Activated gamma-delta T cell (primary cell): ENCODE data around the gene FGF7.
"Not testable (repeated sequence)": the region's sequence is repeated elsewhere in the genome, so short reads cannot be mapped to it uniquely, and the experiment has no call there.

Source experiments
- DNase-seq: peaks from one replicate; lab custom pipeline; 2025; lab: John Stamatoyannopoulos, UW
- total RNA-seq, 2 donors: gene quantifications; one replicate each; lab custom pipeline; 2026; lab: John Stamatoyannopoulos, UW

FGF7 gene, protein sequence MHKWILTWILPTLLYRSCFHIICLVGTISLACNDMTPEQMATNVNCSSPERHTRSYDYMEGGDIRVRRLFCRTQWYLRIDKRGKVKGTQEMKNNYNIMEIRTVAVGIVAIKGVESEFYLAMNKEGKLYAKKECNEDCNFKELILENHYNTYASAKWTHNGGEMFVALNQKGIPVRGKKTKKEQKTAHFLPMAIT
- total RNA-seq: 0 to 0.17 reads per million in 2 donors

- no peak for DNase-seq
Observed at GRCh38 chr15:49423021-49423420, at the start of gene FGF7. FGF7 (plus strand) TSS chr15:49423242; CDS start chr15:49424298, 1,056 bp downstream.

DNA sequence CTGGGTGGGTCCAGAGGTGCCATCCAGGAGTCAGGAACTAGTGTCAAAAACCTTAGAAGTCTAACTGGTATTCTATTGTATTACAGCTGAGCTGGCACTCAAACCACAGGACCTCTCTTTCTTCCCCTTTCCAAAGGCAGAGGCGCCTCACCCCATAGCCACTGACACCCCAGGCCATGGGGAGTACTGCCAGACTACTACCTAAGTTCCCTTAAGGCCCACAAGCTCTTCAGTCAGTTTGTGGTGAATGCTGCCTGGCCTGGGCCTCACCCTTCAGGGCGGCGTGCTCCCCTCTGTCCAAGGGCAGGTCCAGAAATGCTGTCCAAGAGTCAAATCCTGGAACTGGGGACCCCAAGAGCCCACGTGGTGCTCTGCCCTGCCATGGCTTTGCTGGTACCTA, 43.0 kb upstream of the FGF7 start:
- no peak for DNase-seq

- no peak for DNase-seq
Observed at GRCh38 chr15:49380912-49381311, 42.1 kb upstream of the FGF7 start.

DNA sequence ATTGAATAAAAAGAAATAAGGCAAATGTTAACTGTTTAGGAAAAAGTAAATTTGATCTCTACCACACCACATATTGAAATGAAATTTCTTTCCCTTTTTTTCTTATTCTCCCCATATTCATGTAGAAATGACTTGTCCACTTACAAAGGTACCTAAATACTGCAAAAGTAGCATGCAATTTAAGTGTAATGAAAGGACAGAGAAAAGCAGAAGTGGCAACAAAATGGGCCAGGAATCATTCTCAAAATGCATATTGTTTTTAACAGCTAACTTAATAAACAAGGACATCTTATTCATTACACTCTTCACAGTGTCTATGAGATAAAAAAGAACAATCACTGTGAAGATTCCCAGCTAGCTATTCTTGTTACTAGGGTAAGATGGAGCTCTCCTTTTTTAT, 40.6 kb upstream of the FGF7 start:
- no peak for DNase-seq

GRCh38 chr15:49383266-49383665, 39.8 kb upstream of the FGF7 start:
- DNase-seq: no peak

DNA sequence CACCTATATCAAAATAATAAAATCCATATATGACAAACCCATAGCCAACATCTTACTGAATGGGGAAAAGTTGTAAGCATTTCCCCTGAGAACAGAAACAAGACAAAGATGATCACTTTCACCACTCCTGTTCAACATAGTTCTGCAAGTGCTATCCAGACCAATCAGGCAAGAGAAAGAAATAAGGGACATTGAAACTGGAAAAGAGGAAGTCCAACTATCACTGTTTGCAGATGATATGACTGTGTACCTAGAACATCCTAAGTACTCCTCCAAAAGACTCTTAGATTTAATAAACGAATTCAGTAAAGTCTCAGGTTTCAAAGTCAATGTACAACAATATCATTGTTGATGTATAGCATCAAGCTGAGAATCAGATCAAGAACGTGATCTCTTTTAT, 35.6 kb upstream of the FGF7 start:
- no peak for DNase-seq

DNA sequence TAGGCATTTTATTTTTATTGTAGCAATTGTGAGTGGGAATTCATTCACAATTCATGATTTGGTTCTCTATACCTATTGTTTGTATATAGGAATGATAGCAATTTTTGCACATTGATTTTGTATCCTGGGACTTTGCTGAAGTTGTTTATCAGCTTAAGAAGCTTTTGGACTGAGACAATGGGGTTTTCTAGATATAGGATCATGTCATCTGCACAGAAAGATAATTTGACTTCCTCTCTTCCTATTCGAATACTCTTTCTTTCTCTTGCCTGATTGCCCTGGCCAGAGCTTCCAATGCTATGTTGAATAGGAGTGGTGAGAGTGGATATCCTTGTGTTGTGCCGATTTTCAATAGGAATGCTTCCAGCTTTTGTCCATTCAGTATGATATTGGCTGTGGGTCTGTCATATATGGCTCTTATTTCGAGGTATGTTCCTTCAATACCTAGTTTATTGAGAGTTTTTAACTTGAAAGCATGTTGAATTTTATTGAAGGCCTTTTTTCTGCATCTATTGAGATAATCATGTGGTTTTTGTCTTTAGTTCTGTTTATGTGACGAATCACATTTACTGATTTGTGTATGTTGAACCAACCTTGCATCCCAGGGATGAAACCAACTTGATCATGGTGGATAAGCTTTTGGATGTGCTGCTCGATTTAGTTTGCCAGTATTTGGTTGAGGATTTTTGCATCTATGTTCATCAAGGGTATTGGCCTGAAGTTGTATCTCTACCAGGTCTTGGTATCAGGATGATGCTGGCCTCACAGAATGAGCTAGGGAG, 20.3 kb upstream of the FGF7 start:
- DNase-seq: not testable (repeated sequence)

- no peak for DNase-seq
Observed at GRCh38 chr15:49406352-49407118, 16.5 kb upstream of the FGF7 start.

- no peak for DNase-seq
Observed at GRCh38 chr15:49410641-49411040, 12.4 kb upstream of the FGF7 start.

DNA sequence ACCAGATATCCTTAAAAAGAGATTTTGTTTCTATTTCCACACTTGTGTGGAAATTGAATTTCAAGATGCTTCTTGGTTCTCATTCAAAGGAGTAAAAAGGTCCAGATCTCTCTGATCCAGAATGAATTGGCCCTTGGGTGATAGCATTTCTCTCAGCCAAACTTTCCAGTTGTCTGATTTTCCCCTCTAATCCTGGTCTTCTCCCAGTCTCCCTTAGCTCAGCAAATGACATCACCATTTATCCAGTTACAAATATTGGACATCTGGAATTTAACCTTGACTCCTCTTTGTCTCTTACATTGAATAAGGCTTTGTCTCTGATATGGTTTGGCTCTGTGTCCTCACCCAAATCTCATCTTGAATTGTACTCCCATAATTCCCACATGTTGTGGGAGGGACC, 10.2 kb upstream of the FGF7 start:
- no peak for DNase-seq

GRCh38 chr15:49415149-49415548, 7.9 kb upstream of the FGF7 start:
- DNase-seq: no peak

DNA sequence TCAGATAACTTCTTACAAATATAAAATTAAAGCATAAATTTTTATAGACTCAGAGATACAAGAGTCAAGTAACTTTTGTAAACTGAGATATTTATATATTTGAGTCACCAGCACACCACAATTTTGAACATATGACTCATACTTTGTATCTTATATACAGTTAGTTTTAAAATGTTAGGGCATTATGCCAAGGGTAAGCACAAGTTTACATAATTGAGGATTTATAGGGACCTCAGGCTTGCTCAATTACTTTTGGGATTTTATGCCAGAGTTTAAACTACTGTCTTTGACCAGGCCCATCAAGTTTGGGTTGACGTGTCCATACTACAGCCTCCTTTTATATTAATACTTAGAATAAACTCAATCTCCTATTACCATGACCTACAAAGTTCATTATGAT, 7.4 kb upstream of the FGF7 start:
- DNase-seq: no peak

GRCh38 chr15:49418811-49419210, 4.2 kb upstream of the FGF7 start:
- no peak for DNase-seq

DNA sequence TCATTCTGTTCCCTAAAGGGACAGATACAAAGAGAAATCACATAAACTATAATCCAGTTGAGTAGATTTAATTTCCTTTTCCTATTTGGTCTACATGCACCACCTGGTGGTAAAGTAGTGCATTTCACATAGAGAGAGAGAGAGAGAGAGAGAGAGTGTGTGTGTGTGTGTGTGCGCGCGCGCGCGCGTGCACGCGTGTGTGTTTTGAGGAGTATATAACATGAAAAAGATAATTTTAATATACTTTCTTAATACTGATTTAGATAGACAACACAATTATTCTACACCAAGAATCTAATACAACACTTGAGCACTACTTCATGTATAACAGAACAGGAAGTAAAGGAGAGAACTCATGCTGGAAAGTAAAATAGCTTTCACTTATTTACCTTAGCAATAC, 1.1 kb upstream of the FGF7 start:
- DNase-seq: no peak

DNA sequence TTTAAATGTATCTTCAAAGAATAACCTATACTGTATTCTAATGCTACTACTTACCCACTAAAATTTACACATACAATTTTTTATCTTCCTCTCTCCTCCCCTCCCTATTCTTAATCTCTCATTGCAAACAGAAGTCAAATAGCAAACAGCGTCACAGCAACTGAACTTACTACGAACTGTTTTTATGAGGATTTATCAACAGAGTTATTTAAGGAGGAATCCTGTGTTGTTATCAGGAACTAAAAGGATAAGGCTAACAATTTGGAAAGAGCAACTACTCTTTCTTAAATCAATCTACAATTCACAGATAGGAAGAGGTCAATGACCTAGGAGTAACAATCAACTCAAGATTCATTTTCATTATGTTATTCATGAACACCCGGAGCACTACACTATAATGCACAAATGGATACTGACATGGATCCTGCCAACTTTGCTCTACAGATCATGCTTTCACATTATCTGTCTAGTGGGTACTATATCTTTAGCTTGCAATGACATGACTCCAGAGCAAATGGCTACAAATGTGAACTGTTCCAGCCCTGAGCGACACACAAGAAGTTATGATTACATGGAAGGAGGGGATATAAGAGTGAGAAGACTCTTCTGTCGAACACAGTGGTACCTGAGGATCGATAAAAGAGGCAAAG, 984 bp downstream of the FGF7 start:
- DNase-seq: no peak

GRCh38 chr15:49424954-49425353, 1.9 kb downstream of the FGF7 start:
- DNase-seq: no peak

DNA sequence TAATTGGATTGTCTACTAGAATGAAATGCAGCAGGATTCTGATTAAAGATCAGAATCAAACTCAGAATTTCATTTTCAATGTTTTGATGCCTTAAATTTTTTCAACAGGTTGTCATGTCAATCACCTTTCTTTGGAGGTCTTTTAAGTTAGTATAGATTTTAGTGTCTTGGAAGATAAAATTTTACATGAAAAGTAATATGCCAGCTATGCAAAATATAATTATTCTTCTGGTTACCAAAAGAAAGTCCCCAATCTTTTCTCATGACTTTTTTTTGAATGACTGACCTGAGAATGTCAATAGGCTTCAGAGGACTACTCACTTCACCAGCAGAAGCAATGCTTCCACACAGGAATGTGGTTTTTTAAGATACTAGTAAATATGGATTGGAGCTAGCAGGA, 4.3 kb downstream of the FGF7 start:
- DNase-seq: no peak

DNA sequence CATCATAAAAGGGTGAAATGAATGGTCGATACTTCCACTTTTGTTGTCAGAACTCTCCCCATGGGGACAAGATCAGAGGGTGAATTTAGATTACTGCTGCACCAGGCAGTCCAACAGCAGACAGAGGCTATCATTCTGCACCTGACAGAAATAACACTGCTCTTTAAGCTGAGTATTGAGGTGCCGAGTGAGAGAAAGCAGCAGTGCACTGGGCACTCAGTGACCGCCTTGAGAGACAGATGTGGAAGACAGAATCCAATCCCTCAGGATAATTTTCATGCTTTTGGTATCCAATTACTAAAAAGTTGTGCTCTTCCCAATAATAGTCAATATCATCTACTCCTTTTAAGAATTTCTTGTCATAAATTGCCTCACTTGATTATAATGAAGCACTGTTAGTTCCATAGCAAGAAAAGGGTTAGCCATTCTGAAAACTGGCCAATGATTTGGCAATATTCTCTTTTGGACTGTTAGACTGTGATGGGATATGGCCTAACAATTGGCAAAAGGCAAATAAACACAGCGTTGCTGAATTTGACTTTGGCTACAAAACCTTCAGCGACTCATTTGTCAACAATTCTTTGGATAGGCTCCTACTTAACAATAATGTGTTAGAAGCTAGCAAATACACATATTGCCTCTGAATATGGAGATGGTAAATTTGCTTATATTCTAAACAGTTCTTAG, 5.5 kb downstream of the FGF7 start:
- DNase-seq: no peak

DNA sequence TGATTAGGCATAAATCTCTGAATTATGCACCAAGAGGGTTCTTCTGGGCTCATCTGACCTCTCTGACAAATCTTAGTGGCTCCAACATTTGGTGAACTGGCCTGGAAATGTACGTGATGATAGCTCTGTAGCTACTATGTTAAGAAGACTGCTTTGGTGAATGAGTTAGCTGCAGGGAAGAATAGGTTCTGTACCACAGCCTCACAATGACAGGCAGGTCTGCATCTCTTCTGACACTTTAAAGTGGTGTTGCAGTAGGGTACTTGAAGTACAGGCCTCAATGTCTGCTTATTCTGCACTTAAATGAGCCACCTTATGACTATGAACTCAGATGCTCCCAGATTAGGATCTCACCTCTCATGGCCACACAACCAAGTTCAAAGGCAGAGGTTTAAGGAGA, 7.0 kb downstream of the FGF7 start:
- no peak for DNase-seq

DNA sequence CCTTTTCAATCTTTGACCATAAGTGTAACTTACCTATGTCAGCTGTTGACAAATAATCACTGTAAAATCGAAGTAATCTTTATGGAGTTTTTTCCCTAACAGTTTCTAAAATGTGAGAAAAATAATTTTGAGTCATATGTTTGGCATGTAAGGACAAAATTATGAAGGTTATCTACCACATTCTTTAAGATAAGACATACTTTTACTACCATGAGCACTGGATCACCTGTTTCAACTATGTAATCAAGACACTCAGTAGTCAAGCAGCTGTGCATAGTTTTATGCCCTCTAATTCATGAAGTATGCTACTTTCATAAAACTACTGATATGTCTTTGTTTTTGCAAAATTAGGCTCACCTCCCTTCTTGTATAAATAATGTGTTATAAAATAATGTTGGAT, 12.1 kb downstream of the FGF7 start:
- no peak for DNase-seq

DNA sequence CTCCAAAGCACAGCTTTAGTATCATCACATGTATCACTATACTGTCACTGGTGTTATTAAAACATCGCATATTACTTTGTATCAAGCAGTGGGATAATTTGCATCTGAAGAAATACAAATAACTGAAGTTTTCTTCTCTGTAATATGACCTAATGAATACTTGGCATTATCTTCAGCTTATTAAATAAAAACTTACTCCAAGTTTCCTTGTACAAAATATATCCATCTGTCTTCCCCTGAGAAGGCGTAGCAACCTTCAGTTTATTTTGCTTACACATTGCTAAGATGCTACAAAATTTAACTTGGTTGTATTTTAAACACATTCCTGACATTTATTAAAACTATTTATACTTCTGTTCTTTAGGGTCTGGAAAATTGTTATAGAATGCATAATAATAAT, 13.7 kb downstream of the FGF7 start:
- no peak for DNase-seq
